ENCODE measurements around the gene NFYB. TPM values are rescaled to one million over a fixed set of nuclear protein-coding genes. Genes with fewer than 3 reads are reported as not detected.

The NFYB gene
- total RNA-seq, 1 experiment from 2014 or later = 22.4 TPM

GRCh38 chr12:104138797-104139152, 765 bp upstream of the NFYB start:
- RAD21 ChIA-PET (ENCODE audit: low non-redundant PET in 1 of 2, low total read pairs in 2 of 2, uncharacterized antibody in 2 of 2, unreplicated experiment in 2 of 2) = no interaction called here
- POLR2A ChIA-PET = interaction anchor here (1.4 kb wide), 1 partner anchor 149 kb away, joined by 4 read pairs; no protein-coding TSS in a partner anchor
- CTCF ChIA-PET = interaction anchor here (1.7 kb wide), 1 partner anchor 29 kb away, joined by 4 read pairs; no protein-coding TSS in a partner anchor
- Histone ChIP-seq H3K27me3 (ENCODE audit: insufficient read depth, low read length) (no peaks in the 10 kb centered on the region), H3K4me1 (ENCODE audit: control insufficient read depth in 1 of 2, insufficient read depth in 2 of 2, low read length in 2 of 2) (peaks cover 12 to 21% of the 10 kb centered on the region in 2 experiments), H2AFZ (ENCODE audit: low read depth, low read length, poor library complexity, severe bottlenecking) (no peak overlapping the region), H3K9me3 (ENCODE audit: control insufficient read depth in 1 of 2, insufficient read depth in 1 of 2, low read depth in 1 of 2, low read length in 2 of 2) (no peaks in the 10 kb centered on the region), H3K9ac (ENCODE audit: low read length) (peak overlapping the region; percentile 58), H4K20me1 (ENCODE audit: insufficient read depth) (no peaks in the 10 kb centered on the region), H3K27ac (ENCODE audit: low read depth, low read length) (peak overlapping the region; percentile 40; the same call in 1 of the 2 replicates), H3K36me3 (ENCODE audit: control insufficient read depth in 1 of 2, insufficient read depth in 2 of 2, low read length in 2 of 2) (no peaks in the 10 kb centered on the region), H3K79me2 (ENCODE audit: insufficient read depth, low read length) (peaks cover 30% of the 10 kb centered on the region), H3K4me2 (ENCODE audit: low read length) (peak overlapping the region; percentile 66), H3K4me3 (replicated peaks in 1 of 2; ENCODE audit: low read depth in 1 of 2, low read length in 2 of 2) (peak overlapping the region; percentile 12 to 42; a peak in 3 of 4 replicates), H3K9me2 (ENCODE audit: insufficient read depth) (no peaks in the 10 kb centered on the region)
- no peak for ATAC-seq
- no TSS peak for BruUV-seq (replicated peaks)
- intact Hi-C loops (cut with micrococcal nuclease) = no loop called here
- DNase-seq (ENCODE audit: low read depth, low spot score) = no peak
- TF ChIP-seq POLR2A (IDR thresholded peaks at IDR 0.05; ENCODE audit: borderline replicate concordance, extremely low read depth, insufficient read depth, insufficient read length) (no peak), ZFX (IDR thresholded peaks at IDR 0.05) (no peak), ZNF274 (IDR thresholded peaks at IDR 0.05; ENCODE audit: low read depth, low read length) (no peak), CTCF (IDR thresholded peaks at IDR 0.05 in 2 of 3, conservative IDR thresholded peaks at IDR 0.05 in 1 of 3; ENCODE audit: borderline replicate concordance in 1 of 3, insufficient read depth in 1 of 3, low read depth in 2 of 3, low read length in 2 of 3) (no peak)

GRCh38 chr12:104137001-104137901, 759 bp downstream of the NFYB start:
- ChIA-PET POLR2A (interaction anchor here (0.7 to 1.4 kb wide), 2 partner anchors 9 to 151 kb away, joined by 3 to 4 read pairs; no protein-coding TSS in a partner anchor), RAD21 (ENCODE audit: low non-redundant PET in 1 of 2, low total read pairs in 2 of 2, uncharacterized antibody in 2 of 2, unreplicated experiment in 2 of 2) (no interaction called here), CTCF (interaction anchor here (1.7 kb wide), 1 partner anchor 28 kb away, joined by 4 read pairs; no protein-coding TSS in a partner anchor)
- H4K20me1 ChIP-seq (ENCODE audit: insufficient read depth) = no peaks in the 10 kb centered on the region
- ATAC-seq (peak; percentile 23), DNase-seq (ENCODE audit: low read depth, low spot score) (no peak)
- H3K4me1 ChIP-seq (ENCODE audit: control insufficient read depth in 1 of 2, insufficient read depth in 2 of 2, low read length in 2 of 2) = peaks cover 12 to 21% of the 10 kb centered on the region in 2 experiments
- H3K27ac ChIP-seq (ENCODE audit: low read depth, low read length) = peak overlapping the region; percentile 94
- TF ChIP-seq ATF3 (IDR thresholded peaks at IDR 0.05) = no peak
- peak; percentile 92; the same call in 1 of the 2 replicates for TF ChIP-seq ZFX (IDR thresholded peaks at IDR 0.05)
- no peak for TF ChIP-seq SIN3A (IDR thresholded peaks at IDR 0.05; ENCODE audit: low read depth)
- peak; percentile 20; the same call in 1 of the 2 replicates for TF ChIP-seq POLR2AphosphoS5 (IDR thresholded peaks at IDR 0.05; ENCODE audit: low read depth, low read length)
- H3K27me3 ChIP-seq (ENCODE audit: insufficient read depth, low read length) = no peaks in the 10 kb centered on the region
- no peaks in the 10 kb centered on the region for H3K9me3 ChIP-seq (ENCODE audit: control insufficient read depth in 1 of 2, insufficient read depth in 1 of 2, low read depth in 1 of 2, low read length in 2 of 2)
- H3K9me2 ChIP-seq (ENCODE audit: insufficient read depth) = no peaks in the 10 kb centered on the region
- BruUV-seq (replicated peaks) = no TSS peak
- H3K4me3 ChIP-seq (replicated peaks in 1 of 2; ENCODE audit: low read depth in 1 of 2, low read length in 2 of 2) = peak overlapping the region; percentile 77 to 89
- intact Hi-C loops (cut with micrococcal nuclease) = no loop called here
- peaks cover 30% of the 10 kb centered on the region for H3K79me2 ChIP-seq (ENCODE audit: insufficient read depth, low read length)
- H2AFZ ChIP-seq (ENCODE audit: low read depth, low read length, poor library complexity, severe bottlenecking) = no peak overlapping the region
- peak overlapping the region; percentile 86 for H3K4me2 ChIP-seq (ENCODE audit: low read length)
- peaks cover 2 to 9% of the 10 kb centered on the region in 2 experiments; a peak in 3 of 4 replicates for H3K36me3 ChIP-seq (ENCODE audit: control insufficient read depth in 1 of 2, insufficient read depth in 2 of 2, low read length in 2 of 2)
- H3K9ac ChIP-seq (ENCODE audit: low read length) = peak overlapping the region; percentile 79
